Activated T-cell treated with anti-CD3 and anti-CD28 coated beads for 24 hours (primary cell): ENCODE data around the gene SCRN3.
"Not testable (repeated sequence)": the region's sequence is repeated elsewhere in the genome, so short reads cannot be mapped to it uniquely, and the experiment has no call there.

ENCODE experiments used
- DNase-seq: peaks from one replicate; pipeline ENCODE4 v3.0.0-alpha.2; 2020; ENCODE audit warnings: low read depth

Gene SCRN3

GRCh38 chr2:174395284-174395968 lies at the start of gene SCRN3:
Gene SCRN3 (plus strand): TSS chr2:174395730. CDS start chr2:174398284, 2,554 bp downstream.
- DNase-seq: peak; percentile 70

- DNase-seq: no peak
Observed at GRCh38 chr2:174350018-174350417, 45.5 kb upstream of the SCRN3 start.

- no peak for DNase-seq
Observed at GRCh38 chr2:174350593-174351181, 44.8 kb upstream of the SCRN3 start.

- DNase-seq: no peak
Observed at GRCh38 chr2:174353004-174353403, 42.5 kb upstream of the SCRN3 start.

GRCh38 chr2:174356347-174356746 lies 39.2 kb upstream of the SCRN3 start:
- DNase-seq: no peak

- DNase-seq: not testable (repeated sequence)
Observed at GRCh38 chr2:174359663-174360062, 35.9 kb upstream of the SCRN3 start.

GRCh38 chr2:174362949-174363348 lies 32.6 kb upstream of the SCRN3 start:
- no peak for DNase-seq

GRCh38 chr2:174363492-174364225 lies 31.9 kb upstream of the SCRN3 start:
- DNase-seq: not testable (repeated sequence)

GRCh38 chr2:174364628-174365027 lies 30.9 kb upstream of the SCRN3 start:
- DNase-seq: no peak

- no peak for DNase-seq
Observed at GRCh38 chr2:174365571-174365970, 30.0 kb upstream of the SCRN3 start.

GRCh38 chr2:174368691-174369090 lies 26.8 kb upstream of the SCRN3 start:
- no peak for DNase-seq

- no peak for DNase-seq
Observed at GRCh38 chr2:174376967-174377366, 18.6 kb upstream of the SCRN3 start.

GRCh38 chr2:174383796-174384195 lies 11.7 kb upstream of the SCRN3 start:
- DNase-seq: no peak

GRCh38 chr2:174385201-174385600 lies 10.3 kb upstream of the SCRN3 start:
- DNase-seq: no peak

- DNase-seq: not testable (repeated sequence)
Observed at GRCh38 chr2:174388706-174389105, 6.8 kb upstream of the SCRN3 start.

- no peak for DNase-seq
Observed at GRCh38 chr2:174389542-174389941, 6.0 kb upstream of the SCRN3 start.

GRCh38 chr2:174390303-174390702 lies 5.2 kb upstream of the SCRN3 start:
- DNase-seq: not testable (repeated sequence)

GRCh38 chr2:174392706-174393105 lies 2.8 kb upstream of the SCRN3 start:
- no peak for DNase-seq

GRCh38 chr2:174395969-174396630 lies 570 bp downstream of the SCRN3 start:
- DNase-seq: no peak

- no peak for DNase-seq
Observed at GRCh38 chr2:174397773-174398172, 2.2 kb downstream of the SCRN3 start.

GRCh38 chr2:174399171-174399570 lies 3.6 kb downstream of the SCRN3 start:
- no peak for DNase-seq

GRCh38 chr2:174400853-174401252 lies 5.3 kb downstream of the SCRN3 start:
- DNase-seq: no peak

GRCh38 chr2:174403628-174404027 lies 8.1 kb downstream of the SCRN3 start:
- no peak for DNase-seq
